ENCODE measurements around the gene HNRNPA1.

GRCh38 chr12:54273981-54274380, 6.5 kb upstream of the HNRNPA1 start:
- no peak for TF ChIP-seq CTCF (IDR thresholded peaks at IDR 0.05; ENCODE audit: insufficient read depth, low read length)
- no peak for TF ChIP-seq POLR2AphosphoS5 (IDR thresholded peaks at IDR 0.05; ENCODE audit: low read depth)
- no peak for TF ChIP-seq GABPA (IDR thresholded peaks at IDR 0.05; ENCODE audit: low read depth)

All from HL-60 (cell line).